Activated CD8-positive, alpha-beta memory T cell treated with anti-CD3 and anti-CD28 coated beads for 1 hour (primary cell): ENCODE data around the gene CCDC127.
A peak's percentile ranks its signal among the peaks of the same experiment; 100 is the strongest.
"Not testable (repeated sequence)": the region's sequence is repeated elsewhere in the genome, so short reads cannot be mapped to it uniquely, and the experiment has no call there.

Source experiments
- DNase-seq, 2 donors: peaks; one replicate each; pipeline ENCODE4 v3.0.0-alpha.2; 2020; ENCODE audit warnings: low read depth in 1 of 2; ENCODE audit errors: extremely low read depth in 1 of 2

Gene CCDC127, protein sequence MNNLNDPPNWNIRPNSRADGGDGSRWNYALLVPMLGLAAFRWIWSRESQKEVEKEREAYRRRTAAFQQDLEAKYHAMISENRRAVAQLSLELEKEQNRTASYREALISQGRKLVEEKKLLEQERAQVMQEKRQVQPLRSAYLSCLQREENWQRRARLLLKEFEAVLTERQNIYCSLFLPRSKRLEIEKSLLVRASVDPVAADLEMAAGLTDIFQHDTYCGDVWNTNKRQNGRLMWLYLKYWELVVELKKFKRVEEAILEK

DNA sequence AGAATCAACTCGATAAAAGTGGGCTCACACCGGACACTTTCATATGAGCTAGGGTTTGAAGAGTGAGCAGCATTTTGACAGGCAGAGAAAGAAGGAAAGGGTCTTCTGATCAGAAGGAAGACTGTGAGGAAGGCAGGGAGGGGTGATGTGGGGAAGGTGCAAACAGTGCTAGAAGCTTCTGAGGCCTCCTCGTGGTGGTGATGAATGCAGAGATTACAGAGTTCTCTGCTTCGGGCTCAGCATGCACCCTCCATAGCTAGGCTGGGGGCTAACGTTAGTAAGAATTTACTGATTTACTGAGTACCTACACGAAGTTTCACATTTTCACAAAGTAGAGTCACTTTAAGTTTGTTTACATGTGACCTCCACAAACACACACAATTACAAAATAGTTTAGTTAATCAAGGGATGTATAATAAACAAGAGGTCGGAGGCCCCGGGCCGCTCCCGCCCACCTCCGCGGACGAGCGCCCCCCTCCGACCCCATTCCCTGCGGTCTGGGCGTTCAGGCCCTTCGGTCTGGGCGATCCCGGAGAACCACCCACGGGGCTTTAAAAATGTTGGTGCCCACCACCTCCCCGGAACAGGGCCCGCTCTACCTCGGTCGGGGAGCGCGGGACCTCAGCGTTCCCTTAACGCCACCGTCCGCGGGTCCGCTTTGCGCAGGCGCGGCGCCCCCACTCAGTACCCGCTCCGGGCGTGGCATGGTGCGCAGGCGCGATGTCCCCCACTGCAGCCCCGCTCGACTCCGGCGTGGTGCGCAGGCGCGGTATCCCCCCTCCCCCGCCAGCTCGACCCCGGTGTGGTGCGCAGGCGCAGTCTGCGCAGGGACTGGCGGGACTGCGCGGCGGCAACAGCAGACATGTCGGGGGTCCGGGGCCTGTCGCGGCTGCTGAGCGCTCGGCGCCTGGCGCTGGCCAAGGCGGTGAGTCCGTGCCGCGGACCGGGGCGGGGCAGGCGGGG lies at the start of gene CCDC127, which contains the start of gene SDHA:
CCDC127 (minus strand) TSS at position 660 of the 963 bp plus-strand sequence. CDS start 1,304 bp downstream, outside the sequence.
SDHA (plus strand) TSS at position 827 of the 963 bp plus-strand sequence; CDS start at position 863, 36 bp downstream.
- peak; percentile 90 to 100 for DNase-seq

DNA sequence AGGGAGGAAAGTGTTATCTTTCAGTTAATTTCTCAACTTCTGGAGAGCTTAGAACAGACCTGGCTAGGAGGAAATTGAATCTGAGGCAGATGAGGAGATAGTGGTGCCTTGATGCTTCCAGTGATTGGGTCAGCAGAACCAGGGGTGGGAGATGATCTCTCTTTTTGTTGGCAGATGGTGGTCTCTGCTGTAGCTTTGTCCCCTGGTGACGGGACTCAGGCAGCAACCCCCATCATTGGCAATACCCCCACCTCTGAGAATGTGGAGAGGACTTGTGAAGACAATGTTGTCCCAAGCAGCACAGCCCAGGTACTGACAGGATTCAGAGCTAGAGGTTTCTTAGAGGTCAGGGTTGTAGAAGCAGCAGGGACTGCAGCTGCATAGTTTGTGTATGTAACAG lies 49.8 kb upstream of the CCDC127 start:
- no peak for DNase-seq

DNA sequence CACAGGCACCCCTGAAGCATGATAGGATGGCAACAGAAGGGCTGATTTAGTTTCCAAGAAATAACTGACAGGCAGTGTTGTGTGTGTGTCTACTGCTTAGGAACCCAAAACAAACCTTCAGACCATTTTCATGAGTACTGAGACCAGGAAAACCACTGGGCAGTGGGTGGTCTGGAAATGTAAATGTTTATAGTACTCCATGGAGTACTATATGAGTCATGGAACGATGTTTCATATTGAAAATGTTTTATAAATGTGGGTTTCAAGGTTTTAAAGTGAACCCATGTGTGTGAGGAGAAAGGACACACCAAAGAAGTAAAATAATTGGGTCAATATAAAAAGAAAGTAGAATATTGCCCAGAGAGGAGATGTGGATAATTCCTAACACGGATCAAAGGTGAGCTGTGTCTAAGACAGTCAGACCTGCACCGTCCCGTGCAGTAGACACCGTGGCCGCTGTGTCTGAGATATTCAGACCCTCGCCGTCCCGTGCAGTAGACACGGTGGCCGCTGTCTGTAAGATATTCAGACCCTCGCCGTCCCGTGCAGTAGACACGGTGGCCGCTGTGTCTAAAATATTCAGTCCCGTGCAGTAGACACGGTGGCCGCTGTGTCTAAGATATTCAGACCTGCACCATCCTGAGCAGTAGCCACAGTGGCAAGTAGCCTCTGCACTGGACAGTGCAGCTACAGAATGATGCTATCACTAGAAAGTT lies 48.5 kb upstream of the CCDC127 start:
- not testable (repeated sequence) for DNase-seq

DNA sequence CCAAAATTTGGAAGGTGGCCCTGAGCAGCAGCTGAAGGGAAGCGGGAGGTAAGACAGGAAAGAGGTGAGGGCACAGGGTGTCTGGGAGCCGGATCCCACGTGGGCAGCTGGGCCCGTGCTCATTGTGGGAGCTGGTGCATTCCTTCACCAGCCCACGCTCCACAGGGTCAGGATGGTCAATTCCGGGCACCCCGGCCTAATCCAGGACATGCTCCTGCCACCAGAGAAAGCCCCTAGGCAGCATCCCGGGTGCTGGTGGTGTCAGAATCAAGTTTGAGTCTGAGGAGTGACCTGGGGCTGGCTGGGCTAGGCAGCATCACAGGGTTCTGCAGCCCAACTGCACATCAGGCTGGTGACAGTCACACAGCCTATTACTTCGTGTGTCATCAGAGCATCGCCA lies 46.4 kb upstream of the CCDC127 start:
- DNase-seq, result no peak

DNA sequence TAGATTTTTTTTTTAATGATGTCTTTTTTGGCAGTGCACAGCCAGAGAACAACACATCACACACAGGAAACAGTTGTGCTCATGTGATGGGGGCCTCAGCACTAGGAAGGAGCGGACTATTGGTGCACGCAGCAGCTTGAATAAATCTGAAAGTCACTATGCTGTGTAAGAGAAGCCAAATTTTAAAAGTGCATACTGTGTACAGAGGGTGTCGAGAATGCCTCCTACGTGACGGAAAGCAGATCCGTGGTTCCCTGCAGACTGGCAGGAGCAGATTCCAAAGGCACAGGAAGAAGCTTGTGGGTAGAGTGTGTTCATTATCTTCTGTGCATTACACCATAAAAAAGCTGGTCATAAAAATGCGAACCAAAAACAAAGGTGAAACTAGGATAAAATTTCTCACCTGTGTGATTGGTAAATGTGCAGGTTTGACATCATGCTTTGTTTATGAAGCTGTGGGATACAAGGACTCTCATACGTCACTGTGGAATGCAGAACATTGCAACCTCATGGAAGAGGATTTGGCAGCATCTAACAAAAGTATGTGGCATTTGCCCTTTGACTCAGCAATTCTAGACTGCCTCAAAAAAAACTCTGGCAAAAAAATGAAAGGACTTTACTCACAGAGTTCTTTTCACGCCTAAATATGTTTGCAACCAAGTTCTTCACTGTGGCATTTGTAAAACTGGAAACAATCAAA lies 45.5 kb upstream of the CCDC127 start:
- not testable (repeated sequence) for DNase-seq

DNA sequence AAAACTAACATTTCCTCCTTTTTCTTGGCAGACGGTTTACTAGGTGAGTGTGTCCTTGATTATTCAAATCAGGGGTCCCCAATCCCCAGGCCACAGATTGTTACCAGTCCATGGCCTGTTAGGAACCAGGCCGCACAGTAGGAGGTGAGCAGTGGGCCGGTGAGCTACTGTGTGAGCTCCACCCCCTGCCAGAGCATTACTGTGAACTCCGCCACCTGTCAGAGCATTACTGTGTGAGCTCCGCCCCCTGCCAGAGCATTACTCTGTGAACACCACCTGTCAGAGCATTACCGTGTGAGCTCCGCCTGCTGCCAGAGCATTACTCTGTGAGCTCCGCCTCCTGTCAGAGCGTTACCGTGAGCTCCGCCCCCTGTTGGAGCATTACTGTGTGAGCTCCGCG lies 39.2 kb upstream of the CCDC127 start:
- no peak for DNase-seq

DNA sequence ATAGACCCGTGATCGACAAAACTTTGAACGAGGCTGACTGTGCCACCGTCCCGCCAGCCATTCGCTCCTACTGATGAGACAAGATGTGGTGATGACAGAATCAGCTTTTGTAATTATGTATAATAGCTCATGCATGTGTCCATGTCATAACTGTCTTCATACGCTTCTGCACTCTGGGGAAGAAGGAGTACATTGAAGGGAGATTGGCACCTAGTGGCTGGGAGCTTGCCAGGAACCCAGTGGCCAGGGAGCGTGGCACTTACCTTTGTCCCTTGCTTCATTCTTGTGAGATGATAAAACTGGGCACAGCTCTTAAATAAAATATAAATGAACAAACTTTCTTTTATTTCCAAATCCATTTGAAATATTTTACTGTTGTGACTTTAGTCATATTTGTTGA lies 38.4 kb upstream of the CCDC127 start:
- not testable (repeated sequence) for DNase-seq

DNA sequence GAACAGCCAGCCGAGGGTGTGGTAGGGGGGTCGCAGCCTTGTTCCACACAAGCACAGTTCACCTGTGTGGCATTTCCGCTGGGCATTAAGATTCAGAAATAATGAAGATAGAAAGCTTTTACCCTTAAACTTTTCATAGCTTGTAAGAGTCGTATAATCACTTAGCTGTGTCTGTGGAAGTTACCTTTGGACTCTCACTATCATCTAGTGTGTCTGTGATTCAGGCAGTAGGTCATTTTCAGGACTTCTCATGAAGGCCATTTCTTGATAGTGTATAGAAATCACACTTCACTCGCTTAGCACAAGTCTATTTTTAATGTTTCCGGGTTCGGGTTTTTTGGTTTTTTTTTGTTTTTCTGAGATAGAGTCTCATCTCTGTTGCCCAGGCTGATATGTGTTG lies 37.2 kb upstream of the CCDC127 start:
- not testable (repeated sequence) for DNase-seq

DNA sequence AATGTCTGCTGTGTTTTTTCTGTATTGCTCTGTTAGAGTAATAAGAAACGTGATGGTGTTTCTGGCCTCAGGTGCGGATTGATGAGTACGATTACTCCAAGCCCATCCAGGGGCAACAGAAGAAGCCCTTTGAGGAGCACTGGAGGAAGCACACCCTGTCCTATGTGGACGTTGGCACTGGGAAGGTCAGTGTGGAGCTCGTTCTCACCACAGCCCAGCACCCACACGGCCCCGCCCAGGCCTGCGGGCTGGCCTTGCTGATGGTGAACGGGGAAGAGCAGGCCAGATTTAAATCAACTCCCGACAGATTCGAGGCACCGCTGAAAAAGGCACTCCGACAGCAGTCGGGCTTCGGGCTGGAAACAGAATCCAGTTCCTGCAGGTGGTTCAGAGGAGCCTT lies 36.4 kb upstream of the CCDC127 start:
- DNase-seq, result not testable (repeated sequence)

DNA sequence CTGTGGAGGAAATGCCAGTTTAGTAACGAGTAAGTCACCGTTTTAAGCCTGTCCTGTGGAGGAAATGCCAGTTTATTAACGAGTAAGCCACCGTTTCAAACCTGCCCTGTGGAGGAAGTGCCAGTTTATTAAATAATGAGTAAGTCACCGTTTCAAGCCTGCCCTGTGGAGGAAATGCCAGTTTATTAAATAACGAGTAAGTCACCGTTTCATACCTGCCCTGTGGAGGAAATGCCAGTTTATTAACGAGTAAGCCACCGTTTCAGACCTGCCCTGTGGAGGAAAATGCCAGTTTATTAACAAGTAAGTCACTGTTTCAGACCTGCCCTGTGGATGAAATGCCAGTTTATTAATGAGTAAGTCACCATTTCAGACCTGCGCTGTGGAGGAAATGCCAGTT lies 34.6 kb upstream of the CCDC127 start:
- DNase-seq, result no peak

DNA sequence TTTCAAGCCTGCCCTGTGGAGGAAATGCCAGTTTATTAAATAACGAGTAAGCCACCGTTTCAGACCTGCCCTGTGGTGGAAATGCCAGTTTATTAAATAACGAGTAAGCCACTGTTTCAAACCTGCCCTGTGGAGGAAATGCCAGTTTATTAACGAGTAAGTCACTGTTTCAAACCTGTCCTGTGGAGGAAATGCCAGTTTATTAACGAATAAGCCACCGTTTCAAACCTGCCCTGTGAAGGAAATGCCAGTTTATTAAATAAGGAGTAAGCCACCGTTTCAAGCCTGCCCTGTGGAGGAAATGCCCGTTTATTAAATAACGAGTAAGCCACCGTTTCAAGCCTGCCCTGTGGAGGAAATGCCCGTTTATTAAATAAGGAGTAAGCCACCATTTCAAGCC lies 34.0 kb upstream of the CCDC127 start:
- not testable (repeated sequence) for DNase-seq

DNA sequence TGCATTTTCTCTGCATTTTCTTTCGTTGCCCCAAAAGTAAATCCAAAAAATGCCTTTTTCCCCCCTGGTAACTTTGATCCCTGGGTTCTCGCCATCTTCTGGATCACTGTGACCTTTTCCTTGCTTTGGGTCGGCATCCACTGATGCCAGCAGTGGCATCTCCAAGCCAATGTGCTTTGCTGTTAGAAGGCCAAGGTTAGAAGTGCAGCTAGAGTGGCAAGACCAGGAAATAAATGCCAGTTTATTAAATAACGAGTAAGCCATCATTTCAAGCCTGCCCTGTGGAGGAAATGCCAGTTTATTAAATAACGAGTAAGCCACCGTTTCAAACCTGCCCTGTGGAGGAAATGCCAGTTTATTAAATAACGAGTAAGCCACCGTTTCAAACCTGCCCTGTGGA lies 33.6 kb upstream of the CCDC127 start:
- not testable (repeated sequence) for DNase-seq

DNA sequence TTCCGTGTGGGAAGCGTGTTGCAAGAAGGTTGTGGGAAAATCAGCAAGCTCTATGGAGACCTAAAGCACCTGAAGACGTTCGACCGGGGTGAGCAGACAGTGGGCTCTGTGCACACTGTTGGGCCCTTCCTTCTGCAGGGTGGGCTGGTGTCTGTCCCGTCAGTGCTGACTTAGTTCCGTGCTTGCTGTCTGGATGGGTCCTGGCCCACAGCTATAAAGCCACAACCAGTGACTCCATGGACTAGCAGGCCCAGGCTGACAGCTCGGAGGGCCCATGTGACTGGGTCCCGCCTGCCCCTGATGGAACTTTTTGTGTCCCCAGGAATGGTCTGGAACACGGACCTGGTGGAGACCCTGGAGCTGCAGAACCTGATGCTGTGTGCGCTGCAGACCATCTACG lies 33.1 kb upstream of the CCDC127 start:
- DNase-seq, result not testable (repeated sequence)

DNA sequence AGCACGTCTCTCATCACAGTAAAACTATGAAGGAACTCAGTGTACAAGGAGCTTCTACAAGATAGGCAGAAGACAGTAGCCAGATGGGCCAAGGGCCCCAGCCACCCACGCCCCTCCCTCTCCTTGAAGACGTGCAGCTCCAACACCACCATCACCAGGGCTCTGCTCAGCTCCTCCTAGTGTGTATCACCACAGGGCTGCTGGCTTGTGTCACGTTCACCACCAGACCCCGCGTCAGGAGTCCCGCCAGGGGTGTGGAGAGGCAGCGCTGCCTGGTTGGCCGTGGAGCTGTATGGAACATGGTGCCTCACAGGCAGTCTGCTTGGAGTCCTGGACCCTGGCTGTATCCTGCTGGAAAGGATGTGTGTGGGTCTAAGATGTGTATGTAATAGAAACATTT lies 32.4 kb upstream of the CCDC127 start:
- DNase-seq, result not testable (repeated sequence)

DNA sequence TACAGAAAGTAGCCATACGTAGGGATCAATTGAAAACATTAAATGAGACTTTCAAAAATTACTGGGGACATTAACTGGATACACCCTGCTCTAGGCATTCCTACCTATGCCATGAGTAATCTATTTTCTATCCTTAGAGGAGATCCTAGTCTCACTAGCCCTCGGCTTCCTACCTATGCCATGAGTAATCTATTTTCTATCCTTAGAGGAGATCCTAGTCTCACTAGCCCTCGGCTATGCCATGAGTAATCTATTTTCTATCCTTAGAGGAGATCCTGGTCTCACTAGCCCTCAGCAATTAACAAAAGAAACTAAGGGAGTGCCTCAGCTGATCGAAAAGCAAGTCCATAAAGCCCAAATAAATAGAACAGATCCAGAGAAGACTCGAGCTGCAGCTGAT lies 27.8 kb upstream of the CCDC127 start:
- DNase-seq, result not testable (repeated sequence)

DNA sequence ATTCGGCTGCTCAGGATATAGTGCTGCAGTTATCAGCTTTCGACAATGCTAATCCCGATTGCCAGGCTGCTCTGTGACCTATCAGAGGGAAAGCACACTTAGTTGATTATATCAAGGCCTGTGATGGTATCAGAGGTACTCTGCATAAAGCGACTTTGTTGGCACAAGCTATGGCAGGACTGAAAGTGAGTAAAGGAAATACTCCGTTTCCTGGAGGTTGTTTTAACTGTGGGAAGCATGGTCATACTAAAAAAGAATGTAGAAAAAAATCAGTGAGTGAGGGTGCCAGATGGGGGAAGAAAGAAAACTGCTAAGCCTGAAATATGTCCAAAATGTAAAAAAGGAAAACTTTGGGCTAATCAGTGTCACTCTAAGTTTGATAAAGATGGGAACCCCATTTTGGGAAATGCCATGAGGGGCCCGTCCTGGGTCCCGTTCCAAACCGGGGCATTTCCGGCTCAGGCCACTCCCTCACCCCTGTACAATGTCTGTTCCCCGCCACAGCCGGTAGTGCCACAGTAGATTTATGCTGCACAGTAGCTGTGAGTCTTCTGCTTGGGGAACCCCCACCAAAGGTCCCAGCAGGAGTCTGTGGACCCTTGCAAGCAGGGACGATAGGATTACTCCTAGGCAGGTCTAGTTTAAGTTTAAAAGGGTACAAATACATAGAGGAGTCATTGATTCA lies 25.9 kb upstream of the CCDC127 start:
- DNase-seq, result not testable (repeated sequence)

DNA sequence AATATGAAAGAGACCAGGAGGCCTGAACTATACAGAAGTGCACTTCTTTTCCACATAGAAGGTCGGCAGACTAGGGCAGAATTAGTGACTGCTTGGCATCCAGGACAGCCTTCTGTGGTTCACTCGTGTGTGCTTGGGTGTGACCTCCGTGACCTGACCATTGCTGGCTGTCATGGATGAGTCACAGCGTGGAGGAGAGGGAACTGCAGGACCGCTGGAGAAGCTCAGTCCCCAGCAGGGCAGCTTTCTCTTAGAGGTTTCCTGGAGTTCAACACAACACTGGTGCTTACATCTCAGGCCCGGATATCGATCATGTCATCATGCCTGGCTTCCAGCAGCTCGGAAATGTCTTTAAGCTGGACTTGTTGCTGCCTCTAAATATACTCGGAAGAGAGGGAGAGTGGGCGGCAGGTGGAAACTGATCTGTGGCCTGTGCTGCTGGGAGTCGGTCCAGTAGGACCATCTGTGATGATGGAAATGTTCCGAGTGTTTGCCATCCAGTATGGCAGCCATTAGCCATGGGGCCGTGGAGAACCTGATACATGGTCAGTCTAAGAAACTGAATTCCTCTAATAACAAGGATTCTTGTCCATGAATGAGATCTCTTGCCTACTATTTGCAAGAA lies 23.2 kb upstream of the CCDC127 start:
- DNase-seq, result not testable (repeated sequence)

DNA sequence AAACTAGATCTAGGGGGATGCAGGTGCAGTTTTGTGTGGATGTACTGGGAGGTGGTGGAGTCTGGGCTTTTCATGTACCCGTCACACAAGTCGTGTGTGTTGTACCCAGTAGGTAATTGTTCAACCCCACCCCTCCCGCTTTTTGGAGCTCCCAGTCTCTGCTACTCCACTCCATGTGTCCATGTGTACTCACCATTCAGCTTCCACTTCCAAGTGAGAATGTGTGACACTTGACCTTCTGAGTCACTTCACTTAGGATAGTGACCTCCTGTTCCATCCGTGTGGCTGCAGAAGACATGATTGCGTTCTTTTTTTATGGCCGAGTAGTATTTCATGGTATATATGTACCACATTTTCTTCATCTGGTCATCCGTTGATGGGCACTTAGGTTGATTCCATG lies 22.6 kb upstream of the CCDC127 start:
- DNase-seq, result not testable (repeated sequence)

DNA sequence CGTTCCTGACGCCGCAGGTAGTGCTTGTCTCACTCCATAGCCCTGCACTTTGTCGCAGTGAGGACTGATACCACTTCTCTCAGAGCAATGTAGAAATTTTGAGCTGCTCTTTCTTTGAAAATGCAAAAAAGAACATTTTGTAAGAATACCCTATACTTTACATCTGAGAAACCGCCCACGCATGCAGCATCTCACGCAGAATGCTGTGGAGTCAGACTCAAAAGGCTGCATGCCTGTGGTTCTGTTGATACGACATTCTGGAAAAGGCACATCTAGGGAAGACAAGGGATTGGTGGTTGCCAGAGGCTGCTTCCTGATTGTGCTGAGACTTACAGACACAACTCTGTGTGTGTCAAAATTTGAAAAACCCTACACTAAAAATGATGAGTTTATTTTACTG lies 20.0 kb upstream of the CCDC127 start:
- not testable (repeated sequence) for DNase-seq
